Ascending aorta (tissue), 2 donors: ENCODE results near the gene CCDC148. TPM values are rescaled to one million over a fixed set of nuclear protein-coding genes. Genes with fewer than 3 reads are reported as not detected.

Source experiments
- DNase-seq, 2 donors: peaks; one replicate each; pipeline ENCODE4 v3.0.0-alpha.2; 2019; ENCODE audit warnings: low spot score in 2 of 2
- H3K27ac ChIP-seq, 2 donors: fragments of 200-600 bp; sonication (generic); one replicate each; pipeline ENCODE4 v1.5.1; 2016 to 2017; ENCODE audit warnings: mild to moderate bottlenecking in 1 of 2
- H3K27me3 ChIP-seq: fragments of 200-600 bp; sonication (generic); one replicate; pipeline ENCODE4 v1.5.1; 2017
- H3K36me3 ChIP-seq, 2 donors: fragments of 200-600 bp; sonication (generic); one replicate each; pipeline ENCODE4 v1.5.1; 2016
- H3K4me1 ChIP-seq, 2 donors: fragments of 200-600 bp; sonication (generic); one replicate each; pipeline ENCODE4 v1.5.1; 2016 to 2017; ENCODE audit warnings: mild to moderate bottlenecking in 1 of 2
- H3K4me3 ChIP-seq, 2 donors: fragments of 200-600 bp; sonication (generic); one replicate each; pipeline ENCODE4 v1.5.1; 2016 to 2017; ENCODE audit warnings: mild to moderate bottlenecking in 1 of 2
- H3K9me3 ChIP-seq, 2 donors: fragments of 200-600 bp; sonication (generic); one replicate each; pipeline ENCODE4 v1.5.1; 2016
- intact Hi-C: fragments of 100-400 bp; cut with DNase I; formaldehyde crosslinking; loops from one replicate; pipeline ENCODE4 v1.15.1; 2023
- total RNA-seq: library from RNA; depleted of rRNA; stranded (reverse); fragments of >200 nt; gene quantifications from one replicate; pipeline ENCODE4 v1.1.0, GENCODE V29; 2016
- TF ChIP-seq, protein P1 (sequence below), 3 experiments: fragments of 200-600 bp in 2 of 3; fragments of 450-650 bp in 1 of 3; sonication (generic) in 2 of 3; IDR thresholded peaks; one replicate each; pipeline ENCODE4 v1.5.1; 2016 to 2019; ENCODE audit warnings: antibody characterized with exemption in 3 of 3, mild to moderate bottlenecking in 1 of 3, moderate library complexity in 1 of 3

CCDC148 gene
- total RNA-seq, 1 donor from 2014 or later = not detected

DNA sequence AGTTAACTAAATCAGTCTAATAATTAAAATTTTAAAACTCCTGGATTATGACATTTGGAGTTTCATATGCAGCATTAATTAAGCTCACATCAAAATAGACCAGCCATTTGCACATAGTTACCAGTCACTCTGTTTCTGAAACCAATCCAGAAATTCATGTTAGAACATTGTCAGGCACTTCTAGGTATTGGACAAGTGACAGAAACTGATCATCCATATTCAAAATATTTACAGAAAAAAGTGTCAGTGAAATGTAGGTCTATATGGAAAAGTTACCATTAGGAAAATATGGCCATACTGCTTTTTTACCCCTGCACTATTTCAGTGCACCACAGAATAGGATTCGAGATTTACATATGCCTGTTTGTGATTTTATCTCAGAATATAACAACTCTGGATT lies 321.5 kb downstream of the CCDC148 start:
- intact Hi-C loops = no loop called here
- no peaks in the 10 kb centered on the region for H3K4me1 ChIP-seq
- H3K4me3 ChIP-seq = no peak overlapping the region
- no peaks in the 10 kb centered on the region for H3K9me3 ChIP-seq
- no peaks in the 10 kb centered on the region for H3K27me3 ChIP-seq
- no peak for DNase-seq
- H3K27ac ChIP-seq = no peak overlapping the region
- no peaks in the 10 kb centered on the region for H3K36me3 ChIP-seq
- TF ChIP-seq, protein P1, sequence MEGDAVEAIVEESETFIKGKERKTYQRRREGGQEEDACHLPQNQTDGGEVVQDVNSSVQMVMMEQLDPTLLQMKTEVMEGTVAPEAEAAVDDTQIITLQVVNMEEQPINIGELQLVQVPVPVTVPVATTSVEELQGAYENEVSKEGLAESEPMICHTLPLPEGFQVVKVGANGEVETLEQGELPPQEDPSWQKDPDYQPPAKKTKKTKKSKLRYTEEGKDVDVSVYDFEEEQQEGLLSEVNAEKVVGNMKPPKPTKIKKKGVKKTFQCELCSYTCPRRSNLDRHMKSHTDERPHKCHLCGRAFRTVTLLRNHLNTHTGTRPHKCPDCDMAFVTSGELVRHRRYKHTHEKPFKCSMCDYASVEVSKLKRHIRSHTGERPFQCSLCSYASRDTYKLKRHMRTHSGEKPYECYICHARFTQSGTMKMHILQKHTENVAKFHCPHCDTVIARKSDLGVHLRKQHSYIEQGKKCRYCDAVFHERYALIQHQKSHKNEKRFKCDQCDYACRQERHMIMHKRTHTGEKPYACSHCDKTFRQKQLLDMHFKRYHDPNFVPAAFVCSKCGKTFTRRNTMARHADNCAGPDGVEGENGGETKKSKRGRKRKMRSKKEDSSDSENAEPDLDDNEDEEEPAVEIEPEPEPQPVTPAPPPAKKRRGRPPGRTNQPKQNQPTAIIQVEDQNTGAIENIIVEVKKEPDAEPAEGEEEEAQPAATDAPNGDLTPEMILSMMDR (IDR thresholded peaks at IDR 0.05) = no peak

DNA sequence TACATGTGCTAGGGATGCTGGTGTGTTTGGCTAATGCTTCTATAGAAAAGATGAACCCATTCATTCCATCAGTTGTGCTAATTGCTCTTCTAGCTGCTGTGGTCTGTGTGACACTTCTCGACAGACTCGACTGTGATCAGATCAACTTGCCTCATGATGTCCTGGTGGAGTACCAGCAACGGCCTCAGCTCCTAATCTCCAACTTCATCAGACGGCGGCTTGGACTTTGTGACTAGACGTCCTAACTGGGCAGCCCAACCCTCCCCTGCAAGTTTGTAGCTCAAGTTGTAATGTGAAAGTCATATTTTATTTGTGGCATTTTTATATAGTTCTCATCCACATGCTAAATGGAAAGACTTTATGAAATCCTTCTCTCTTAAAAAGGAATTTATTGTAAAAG lies 321.9 kb downstream of the CCDC148 start:
- Histone ChIP-seq H3K27ac (no peak overlapping the region), H3K27me3 (no peaks in the 10 kb centered on the region), H3K4me3 (no peak overlapping the region), H3K9me3 (no peaks in the 10 kb centered on the region), H3K36me3 (no peaks in the 10 kb centered on the region), H3K4me1 (no peaks in the 10 kb centered on the region)
- intact Hi-C loops = no loop called here
- TF ChIP-seq, protein P1 (IDR thresholded peaks at IDR 0.05) = no peak
- no peak for DNase-seq

DNA sequence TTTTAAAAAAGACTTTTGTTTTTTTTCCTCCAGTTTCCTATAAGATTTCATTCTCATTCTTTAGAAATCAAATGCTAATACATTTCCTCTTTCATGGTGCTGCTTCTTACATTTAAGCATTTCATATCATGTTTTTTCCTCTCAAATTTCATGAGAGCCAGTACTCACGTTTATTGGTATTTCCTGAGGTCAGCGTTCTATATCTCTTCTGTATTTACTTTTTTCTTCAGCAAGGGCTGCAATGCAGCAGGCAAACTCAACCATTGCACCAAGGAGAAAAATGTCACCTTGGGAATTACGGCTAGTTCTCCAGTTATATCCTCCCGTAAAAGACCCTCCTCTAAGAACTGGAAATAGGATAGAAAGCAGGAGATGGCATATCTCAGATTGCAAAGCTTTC lies 322.5 kb downstream of the CCDC148 start:
- intact Hi-C loops = no loop called here
- no peaks in the 10 kb centered on the region for H3K9me3 ChIP-seq
- TF ChIP-seq, protein P1 (IDR thresholded peaks at IDR 0.05) = no peak
- H3K27me3 ChIP-seq = no peaks in the 10 kb centered on the region
- no peak overlapping the region for H3K4me3 ChIP-seq
- no peak for DNase-seq
- H3K4me1 ChIP-seq = no peaks in the 10 kb centered on the region
- H3K36me3 ChIP-seq = no peaks in the 10 kb centered on the region
- no peak overlapping the region for H3K27ac ChIP-seq

DNA sequence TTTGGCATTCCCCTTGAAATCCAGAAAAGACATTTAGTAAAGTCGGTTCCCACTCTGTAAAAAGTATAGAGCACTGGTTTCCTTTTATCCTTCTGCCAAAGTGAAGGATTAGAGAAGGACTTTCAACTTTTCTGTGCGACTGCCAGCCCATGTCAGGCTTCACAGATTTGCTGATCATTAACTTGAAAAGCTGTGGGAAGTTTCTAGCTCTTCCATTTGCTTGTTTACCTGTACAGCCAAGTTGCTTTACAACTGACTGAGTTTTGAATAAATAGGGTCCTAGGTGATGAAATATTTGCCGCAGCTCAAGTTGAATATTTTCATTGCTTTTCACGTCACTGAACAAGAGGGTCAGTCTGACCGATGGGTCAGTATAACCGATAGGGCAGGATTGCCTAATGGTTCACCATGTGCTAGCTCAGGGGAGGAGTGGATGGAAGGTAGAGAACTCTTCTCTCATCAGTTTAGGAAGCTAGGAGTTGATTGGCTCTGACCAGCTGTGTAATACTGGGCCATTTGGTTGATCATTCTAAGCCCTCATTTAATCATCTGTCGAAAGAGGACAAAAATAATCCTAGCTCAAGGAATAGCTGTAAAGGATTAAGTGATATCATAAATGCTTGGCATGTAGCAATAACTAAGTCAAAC lies 324.5 kb downstream of the CCDC148 start:
- TF ChIP-seq, protein P1 (IDR thresholded peaks at IDR 0.05) = no peak
- intact Hi-C loops = no loop called here
- no peak for DNase-seq
- H3K27me3 ChIP-seq = no peaks in the 10 kb centered on the region
- H3K36me3 ChIP-seq = no peaks in the 10 kb centered on the region
- no peaks in the 10 kb centered on the region for H3K4me1 ChIP-seq
- H3K9me3 ChIP-seq = no peaks in the 10 kb centered on the region
- H3K4me3 ChIP-seq = no peak overlapping the region
- no peak overlapping the region for H3K27ac ChIP-seq

DNA sequence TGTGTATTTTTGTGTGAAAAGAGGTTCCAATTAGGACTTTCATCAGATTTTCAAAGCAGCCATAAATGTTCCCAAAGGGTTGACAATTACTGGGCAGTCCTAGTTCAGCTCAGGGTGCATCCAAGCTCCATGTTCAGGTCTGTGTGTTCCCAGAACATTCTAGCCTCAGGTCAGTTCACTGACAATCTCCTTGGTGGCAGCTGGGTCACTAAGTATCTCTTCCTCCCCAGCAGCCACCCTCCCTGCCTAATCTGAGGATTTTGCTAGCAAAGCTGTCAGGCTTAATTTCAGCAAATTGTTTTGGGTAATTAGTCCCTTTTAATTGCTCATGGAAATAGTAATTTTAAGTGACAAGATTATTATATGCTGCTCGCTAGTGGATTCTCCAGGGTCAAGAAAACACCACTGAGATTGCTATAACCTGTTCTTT lies 325.1 kb downstream of the CCDC148 start:
- intact Hi-C loops = no loop called here
- TF ChIP-seq, protein P1 (IDR thresholded peaks at IDR 0.05) = no peak
- H3K4me1 ChIP-seq = no peaks in the 10 kb centered on the region
- H3K9me3 ChIP-seq = no peaks in the 10 kb centered on the region
- H3K4me3 ChIP-seq = no peak overlapping the region
- no peaks in the 10 kb centered on the region for H3K27me3 ChIP-seq
- H3K27ac ChIP-seq = no peak overlapping the region
- H3K36me3 ChIP-seq = no peaks in the 10 kb centered on the region
- no peak for DNase-seq
